K562 (cell line): ENCODE data around the gene ACOX1. TPM values are rescaled to one million over a fixed set of nuclear protein-coding genes. Genes with fewer than 3 reads are reported as not detected.

ENCODE experiments used
- CBX3 ChIP-seq, 2 experiments: IDR thresholded peaks; 1 replicate in 1 of 2; 2 replicates in 1 of 2; pipeline ENCODE4 v1.6.1; 2012; ENCODE audit warnings: inconsistent platforms in 2 of 2, low read length in 2 of 2, borderline replicate concordance in 1 of 2, control low read depth in 1 of 2
- EP300 ChIP-seq: IDR thresholded peaks from 2 replicates; pipeline ENCODE4 v1.6.1; 2012; ENCODE audit warnings: low read length, improper control_type of control experiment
- FOXJ3 ChIP-seq: sonication (generic); formaldehyde crosslinking; IDR thresholded peaks from 2 replicates; pipeline ENCODE4 v1.4.0; 2020; ENCODE audit warnings: mild to moderate bottlenecking, missing genetic modification reagents
- FOXM1 ChIP-seq, 2 experiments: fragments of 450-650 bp in 1 of 2; sonication (generic) in 1 of 2; formaldehyde crosslinking in 1 of 2; IDR thresholded peaks; 2 replicates each; pipeline versions ENCODE4 v1.6.1 to v1.9.0; 2017 to 2022; ENCODE audit warnings: low read depth in 2 of 2, mild to moderate bottlenecking in 2 of 2, missing genetic modification reagents in 1 of 2, moderate library complexity in 1 of 2
- GTF2F1 ChIP-seq: IDR thresholded peaks from 2 replicates; pipeline ENCODE4 v1.6.1; 2011; ENCODE audit warnings: low read depth, low read length, improper control_type of control experiment
- HDAC8 ChIP-seq: fragments of 450-650 bp; IDR thresholded peaks from 2 replicates; pipeline ENCODE4 v1.6.1; 2016; ENCODE audit warnings: mild to moderate bottlenecking, missing genetic modification characterization, moderate library complexity, missing compliant biosample characterization
- HNRNPH1 ChIP-seq: fragments of 200-400 bp; formaldehyde crosslinking; optimal IDR thresholded peaks from 2 replicates; pipeline ENCODE3; 2017; ENCODE audit warnings: low read depth, mild to moderate bottlenecking, low read length, moderate library complexity
- MAFK ChIP-seq: IDR thresholded peaks from 2 replicates; pipeline ENCODE4 v1.6.1; 2011; ENCODE audit warnings: low read length, improper control_type of control experiment
- MTF1 ChIP-seq: fragments of 250-450 bp; sonication (Bioruptor Pico); IDR thresholded peaks from 2 replicates; pipeline ENCODE4 v1.9.0; 2021; ENCODE audit warnings: moderate library complexity, mild to moderate bottlenecking, inconsistent platforms, borderline replicate concordance
- NR3C1 ChIP-seq: sonication (generic); formaldehyde crosslinking; IDR thresholded peaks from 2 replicates; pipeline ENCODE4 v1.8.1; 2022; ENCODE audit warnings: missing genetic modification reagents
- OTX1 ChIP-seq: fragments of 450-650 bp; formaldehyde crosslinking; IDR thresholded peaks from 2 replicates; pipeline ENCODE4 v1.4.0; 2022; ENCODE audit warnings: mild to moderate bottlenecking
- SRF ChIP-seq, 2 experiments: fragments of 250-450, 450-650 bp in 1 of 2; sonication (Bioruptor Pico) in 1 of 2; sonication (generic) in 1 of 2; formaldehyde crosslinking; IDR thresholded peaks; 2 replicates each; pipeline versions ENCODE4 v1.5.0 to v1.5.1; 2020 to 2022; ENCODE audit warnings: mild to moderate bottlenecking in 1 of 2, missing genetic modification reagents in 1 of 2
- SRSF9 ChIP-seq: fragments of 200-400 bp; formaldehyde crosslinking; IDR thresholded peaks from 2 replicates; pipeline ENCODE4 v1.6.1; 2017; ENCODE audit warnings: low read depth, low read length, borderline replicate concordance
- STAT5A ChIP-seq: IDR thresholded peaks from 2 replicates; pipeline ENCODE4 v1.6.1; 2012; ENCODE audit warnings: low read length, inconsistent platforms, borderline replicate concordance
- TAF15 ChIP-seq: fragments of 200-400 bp; formaldehyde crosslinking; IDR thresholded peaks from 2 replicates; pipeline ENCODE4 v1.6.1; 2017; ENCODE audit warnings: mild to moderate bottlenecking, low read depth, low read length, moderate library complexity
- TBL1XR1 ChIP-seq, 2 experiments: IDR thresholded peaks; 2 replicates each; pipeline ENCODE4 v1.6.1; 2012; ENCODE audit warnings: improper control_type of control experiment in 2 of 2, low read length in 2 of 2, mild to moderate bottlenecking in 1 of 2
- ZBTB1 ChIP-seq: sonication (generic); formaldehyde crosslinking; IDR thresholded peaks from 2 replicates; pipeline ENCODE4 v1.8.1; 2023; ENCODE audit warnings: missing genetic modification reagents, low read depth, mild to moderate bottlenecking, borderline replicate concordance
- ZNF12 ChIP-seq: sonication (generic); formaldehyde crosslinking; IDR thresholded peaks from 2 replicates; pipeline ENCODE4 v1.4.0; 2020; ENCODE audit warnings: mild to moderate bottlenecking, missing genetic modification reagents
- ZNF143 ChIP-seq: sonication (generic); formaldehyde crosslinking; IDR thresholded peaks from 2 replicates; pipeline ENCODE4 v1.9.0; 2022; ENCODE audit warnings: mild to moderate bottlenecking, missing genetic modification reagents
- ZNF239 ChIP-seq: fragments of 250-450 bp; sonication (Bioruptor Pico); IDR thresholded peaks from 2 replicates; pipeline ENCODE4 v1.4.0; 2020; ENCODE audit warnings: mild to moderate bottlenecking
- ZNF785 ChIP-seq: fragments of 250-450 bp; sonication (Bioruptor Pico); IDR thresholded peaks from 2 replicates; pipeline ENCODE4 v1.4.0; 2020; ENCODE audit warnings: mild to moderate bottlenecking
- ZSCAN32 ChIP-seq: fragments of 450-650 bp; formaldehyde crosslinking; IDR thresholded peaks from 2 replicates; pipeline ENCODE4 v1.4.0; 2020; ENCODE audit warnings: mild to moderate bottlenecking, moderate library complexity
- polyA plus RNA-seq, 8 experiments: library from polyadenylated mRNA; depleted of rRNA in 4 of 8; stranded (reverse) in 5 of 8; unstranded in 3 of 8; fragments of >200 nt; fragmentation: Nextera tagmentation in 2 of 8; fragmentation: Illumina TruSeq in 1 of 8; extraction: Ambion mirVana in 2 of 8; extraction: Trizol in 1 of 8; gene quantifications; 2 replicates each; pipeline versions ENCODE4 v1.2.1 to v1.2.3, GENCODE V29; 2011 to 2014; ENCODE audit warnings: inconsistent platforms in 1 of 8, missing spikeins in 1 of 8
- total RNA-seq, 7 experiments: library from RNA; depleted of rRNA in 6 of 7; stranded (reverse); fragments of >200 nt in 6 of 7; fragmentation: Illumina TruSeq in 2 of 7; extraction: Trizol in 2 of 7; gene quantifications; 2 replicates each; pipeline versions ENCODE4 v1.2.1 to v1.2.3, GENCODE V29; 2011 to 2021; ENCODE audit warnings: low replicate concordance in 1 of 7
- TF ChIP-seq, protein P1 (sequence below): IDR thresholded peaks from 2 replicates; pipeline ENCODE4 v1.6.1; 2011; ENCODE audit warnings: borderline replicate concordance, low read depth, mild to moderate bottlenecking, moderate library complexity, low read length; ENCODE audit not compliant: insufficient read depth, poor library complexity, severe bottlenecking
- TF ChIP-seq, protein P2 (sequence below): fragments of 250-450 bp; sonication (Bioruptor Pico); IDR thresholded peaks from 2 replicates; pipeline ENCODE4 v1.5.1; 2021; ENCODE audit warnings: mild to moderate bottlenecking
- TF ChIP-seq, protein P3 (sequence below): sonication (generic); formaldehyde crosslinking; IDR thresholded peaks from 2 replicates; pipeline ENCODE4 v1.5.0; 2020; ENCODE audit warnings: missing genetic modification reagents

ACOX1 gene
- total and polyA plus RNA-seq, 9 of the 15 experiments (the other 6 are each of a cell fraction or from before 2014, with no cell fraction given): 7.8 to 24.1 (median 14.5) TPM

DNA sequence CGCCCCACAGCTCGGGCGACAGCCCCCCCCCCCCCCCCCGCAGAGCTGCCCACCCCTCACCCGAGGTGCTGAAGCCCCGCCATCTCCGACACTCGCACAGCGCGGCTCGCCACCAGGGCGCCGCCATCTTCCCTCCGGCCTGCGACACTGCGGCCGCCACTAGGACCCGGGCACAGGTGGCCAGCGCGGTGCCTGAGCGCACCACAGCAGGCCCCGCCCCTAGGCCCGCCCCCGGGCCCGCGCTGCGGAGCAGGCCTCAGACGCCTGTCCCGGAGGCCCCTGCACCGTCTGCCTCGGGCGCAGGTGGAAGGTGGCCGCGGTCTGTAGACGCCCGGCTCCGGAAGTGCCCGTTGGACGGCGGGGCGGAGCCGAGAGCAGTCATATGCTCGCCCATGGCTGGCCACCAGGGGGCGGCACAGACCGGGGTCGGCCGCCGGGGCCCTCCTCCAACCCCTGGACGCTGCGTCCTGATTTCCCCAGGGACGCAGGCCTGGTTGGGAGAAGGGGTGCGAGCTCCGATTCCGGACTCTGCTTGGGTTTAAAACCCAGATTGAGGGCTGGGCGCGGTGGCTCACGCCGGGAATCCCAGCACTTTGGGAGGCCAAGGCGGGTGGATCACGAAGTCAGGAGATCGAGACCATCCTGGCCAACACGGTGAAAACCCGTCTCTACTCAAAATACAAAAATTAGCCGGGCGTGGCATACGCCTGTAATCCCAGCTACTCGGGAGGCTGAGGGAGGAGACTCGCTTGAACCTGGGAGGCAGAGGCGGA, 74.0 kb downstream of the ACOX1 start, which contains the start of gene MRPL38 (continued):
- TF ChIP-seq TAF15 (no peak), ZSCAN32 (CRISPR knock-in tag) (no peak), SRF (CRISPR knock-in tag; IDR thresholded peaks at IDR 0.05) (peak in 1 of 2 experiments; percentile 38; a peak in 1 of 4 replicates), GTF2F1 (no peak), ZNF12 (CRISPR knock-in tag) (no peak; the same call in 1 of the 2 replicates), MTF1 (no peak), FOXJ3 (CRISPR knock-in tag) (no peak), ZBTB1 (peak; percentile 62; the same call in 1 of the 2 replicates), SRSF9 (no peak), ZNF785 (CRISPR knock-in tag) (no peak), TBL1XR1 (IDR thresholded peaks at IDR 0.05; ENCODE audit: low read length in 2 of 2) (peak in 1 of 2 experiments; percentile 57; a peak in 1 of 4 replicates), OTX1 (CRISPR knock-in tag) (no peak), MAFK (no peak), FOXM1 (IDR thresholded peaks at IDR 0.05; ENCODE audit: low read depth) (no peak), FOXM1 (CRISPR knock-in tag; IDR thresholded peaks at IDR 0.05; ENCODE audit: low read depth) (no peak; the same call in 1 of the 2 replicates), ZNF143 (CRISPR knock-in tag) (no peak), STAT5A (no peak), CBX3 (IDR thresholded peaks at IDR 0.05; ENCODE audit: borderline replicate concordance in 1 of 2, low read length in 2 of 2) (peak in 1 of 2 experiments; percentile 48; a peak in 2 of 3 replicates), EP300 (peak; percentile 45), HNRNPH1 (no peak), NR3C1 (CRISPR knock-in tag) (no peak), ZNF239 (CRISPR knock-in tag) (peak; percentile 40; the same call in 1 of the 2 replicates), HDAC8 (no peak)
- TF ChIP-seq, protein P1, sequence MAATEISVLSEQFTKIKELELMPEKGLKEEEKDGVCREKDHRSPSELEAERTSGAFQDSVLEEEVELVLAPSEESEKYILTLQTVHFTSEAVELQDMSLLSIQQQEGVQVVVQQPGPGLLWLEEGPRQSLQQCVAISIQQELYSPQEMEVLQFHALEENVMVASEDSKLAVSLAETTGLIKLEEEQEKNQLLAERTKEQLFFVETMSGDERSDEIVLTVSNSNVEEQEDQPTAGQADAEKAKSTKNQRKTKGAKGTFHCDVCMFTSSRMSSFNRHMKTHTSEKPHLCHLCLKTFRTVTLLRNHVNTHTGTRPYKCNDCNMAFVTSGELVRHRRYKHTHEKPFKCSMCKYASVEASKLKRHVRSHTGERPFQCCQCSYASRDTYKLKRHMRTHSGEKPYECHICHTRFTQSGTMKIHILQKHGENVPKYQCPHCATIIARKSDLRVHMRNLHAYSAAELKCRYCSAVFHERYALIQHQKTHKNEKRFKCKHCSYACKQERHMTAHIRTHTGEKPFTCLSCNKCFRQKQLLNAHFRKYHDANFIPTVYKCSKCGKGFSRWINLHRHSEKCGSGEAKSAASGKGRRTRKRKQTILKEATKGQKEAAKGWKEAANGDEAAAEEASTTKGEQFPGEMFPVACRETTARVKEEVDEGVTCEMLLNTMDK: peak; percentile 64
- TF ChIP-seq, protein P2, sequence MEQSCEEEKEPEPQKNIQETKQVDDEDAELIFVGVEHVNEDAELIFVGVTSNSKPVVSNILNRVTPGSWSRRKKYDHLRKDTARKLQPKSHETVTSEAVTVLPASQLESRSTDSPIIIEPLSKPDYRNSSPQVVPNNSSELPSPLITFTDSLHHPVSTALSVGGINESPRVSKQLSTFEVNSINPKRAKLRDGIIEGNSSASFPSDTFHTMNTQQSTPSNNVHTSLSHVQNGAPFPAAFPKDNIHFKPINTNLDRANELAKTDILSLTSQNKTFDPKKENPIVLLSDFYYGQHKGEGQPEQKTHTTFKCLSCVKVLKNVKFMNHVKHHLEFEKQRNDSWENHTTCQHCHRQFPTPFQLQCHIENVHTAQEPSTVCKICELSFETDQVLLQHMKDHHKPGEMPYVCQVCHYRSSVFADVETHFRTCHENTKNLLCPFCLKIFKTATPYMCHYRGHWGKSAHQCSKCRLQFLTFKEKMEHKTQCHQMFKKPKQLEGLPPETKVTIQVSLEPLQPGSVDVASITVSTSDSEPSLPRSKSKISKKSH: no peak
- TF ChIP-seq, protein P3, sequence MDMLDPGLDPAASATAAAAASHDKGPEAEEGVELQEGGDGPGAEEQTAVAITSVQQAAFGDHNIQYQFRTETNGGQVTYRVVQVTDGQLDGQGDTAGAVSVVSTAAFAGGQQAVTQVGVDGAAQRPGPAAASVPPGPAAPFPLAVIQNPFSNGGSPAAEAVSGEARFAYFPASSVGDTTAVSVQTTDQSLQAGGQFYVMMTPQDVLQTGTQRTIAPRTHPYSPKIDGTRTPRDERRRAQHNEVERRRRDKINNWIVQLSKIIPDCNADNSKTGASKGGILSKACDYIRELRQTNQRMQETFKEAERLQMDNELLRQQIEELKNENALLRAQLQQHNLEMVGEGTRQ (CRISPR knock-in tag): no peak
